GM12878 (cell line): ENCODE data around the gene BBX. TPM values are rescaled to one million over a fixed set of nuclear protein-coding genes. Genes with fewer than 3 reads are reported as not detected.

Source experiments
- ATAC-seq: fragments of 200-7000 bp; cut with Tn5 transposase; 3 replicates; pipeline ENCODE4 v1.9.1; 2020; ENCODE audit warnings: mild to moderate bottlenecking, moderate library complexity
- BruUV-seq: library from RNA; stranded (reverse); fragments of 400-500 nt; replicated peaks from 2 replicates; lab custom pipeline; 2021; lab: Mats Ljungman, UMichigan
- CTCF ChIA-PET: fragments of 300-600 bp; sonication (Branson Sonifier 250); formaldehyde crosslinking; extraction: SDS; loops from one replicate; lab custom pipeline; 2021; ENCODE audit warnings: inconsistent platforms; lab: Yijun Ruan, JAX
- POLR2A ChIA-PET: fragments of 350-600 bp; formaldehyde crosslinking; extraction: SDS; loops from one replicate; lab custom pipeline; 2021; ENCODE audit warnings: inconsistent platforms; lab: Charles Lee
- RAD21 ChIA-PET: fragments of 300-600 bp; sonication (Branson Sonifier 250); formaldehyde crosslinking; loops from one replicate; lab custom pipeline; 2023; ENCODE audit warnings: antibody characterized with exemption; ENCODE audit not compliant: unreplicated experiment; lab: Charles Lee
- SMC1A ChIA-PET: fragments of 300-600 bp; sonication (Branson Sonifier 250); formaldehyde crosslinking; loops from one replicate; lab custom pipeline; 2023; ENCODE audit not compliant: unreplicated experiment, uncharacterized antibody; lab: Charles Lee
- DNase-seq: peaks from one replicate; pipeline ENCODE4 v3.0.0-alpha.2; 2011; ENCODE audit warnings: low read depth, low spot score
- FAIRE-seq: peaks from 3 replicates; lab custom pipeline; 2011; peaks lifted over from hg19 to GRCh38; lab: Jason Lieb, UNC
- H2AFZ ChIP-seq: 2 replicates; pipeline ENCODE4 v1.6.0; 2011; ENCODE audit warnings: low read depth, low read length, control low read depth; ENCODE audit not compliant: control insufficient read depth
- H3K27ac ChIP-seq: 2 replicates; pipeline ENCODE4 v1.5.1; 2011; ENCODE audit warnings: control low read depth; ENCODE audit not compliant: control insufficient read depth, insufficient read depth
- H3K27me3 ChIP-seq, 2 experiments: replicated peaks in 1 of 2; 2 replicates each; pipeline versions ENCODE4 v1.6.0 to v1.6.1; 2011; ENCODE audit warnings: low read length in 1 of 2; ENCODE audit not compliant: control insufficient read depth in 2 of 2, insufficient read depth in 2 of 2
- H3K36me3 ChIP-seq, 2 experiments: 2 replicates each; pipeline ENCODE4 v1.5.1; 2011; ENCODE audit warnings: low read length in 1 of 2; ENCODE audit not compliant: control insufficient read depth in 2 of 2, insufficient read depth in 2 of 2
- H3K4me1 ChIP-seq: 2 replicates; pipeline ENCODE4 v1.6.1; 2011; ENCODE audit warnings: mild to moderate bottlenecking, low read length, moderate library complexity, mixed read lengths; ENCODE audit not compliant: control insufficient read depth, insufficient read depth
- H3K4me2 ChIP-seq: 2 replicates; pipeline ENCODE4 v1.6.0; 2011; ENCODE audit warnings: control low read depth; ENCODE audit not compliant: control insufficient read depth, insufficient read depth
- H3K4me3 ChIP-seq: fragments of 200-600 bp; sonication (generic); 2 replicates; pipeline ENCODE4 v1.5.1; 2016
- H3K79me2 ChIP-seq: 2 replicates; pipeline ENCODE4 v1.6.0; 2011; ENCODE audit warnings: low read length; ENCODE audit not compliant: control insufficient read depth, insufficient read depth
- H3K9ac ChIP-seq: 2 replicates; pipeline ENCODE4 v1.8.0; 2011; ENCODE audit warnings: low read length, control low read depth, mixed read lengths; ENCODE audit not compliant: control insufficient read depth, insufficient read depth
- H3K9me3 ChIP-seq: replicated peaks from 3 replicates; pipeline ENCODE4 v1.5.1; 2011; ENCODE audit warnings: mild to moderate bottlenecking, low read length; ENCODE audit not compliant: control insufficient read depth, insufficient read depth
- H4K20me1 ChIP-seq: 2 replicates; pipeline ENCODE4 v1.6.0; 2011; ENCODE audit not compliant: control insufficient read depth, insufficient read depth
- BHLHE40 ChIP-seq, 2 experiments: fragments of 450-650 bp in 1 of 2; IDR thresholded peaks; 2 replicates each; pipeline ENCODE4 v1.6.1; 2011 to 2017; ENCODE audit warnings: low read depth in 2 of 2, borderline replicate concordance in 1 of 2, improper control_type of control experiment in 1 of 2, low read length in 1 of 2, mild to moderate bottlenecking in 1 of 2
- ESRRA ChIP-seq: IDR thresholded peaks from 2 replicates; pipeline ENCODE4 v1.6.1; 2012; ENCODE audit warnings: mild to moderate bottlenecking, low read length, improper control_type of control experiment
- FOXK2 ChIP-seq: fragments of 450-650 bp; IDR thresholded peaks from 2 replicates; pipeline ENCODE4 v1.6.1; 2017; ENCODE audit warnings: mild to moderate bottlenecking, moderate library complexity
- GATAD2B ChIP-seq: fragments of 450-650 bp; conservative IDR thresholded peaks from 2 replicates; pipeline ENCODE4 v1.6.1; 2017; ENCODE audit warnings: low read depth, mild to moderate bottlenecking, moderate library complexity
- HDAC2 ChIP-seq: fragments of 200-600 bp; sonication (generic); IDR thresholded peaks from 2 replicates; pipeline ENCODE4 v1.6.1; 2017
- IRF3 ChIP-seq: fragments of 450-650 bp; IDR thresholded peaks from 2 replicates; pipeline ENCODE4 v1.6.1; 2014; ENCODE audit warnings: mild to moderate bottlenecking
- KAT2A ChIP-seq: conservative IDR thresholded peaks from 2 replicates; pipeline ENCODE4 v1.6.1; 2011; ENCODE audit warnings: low read depth, low read length; ENCODE audit not compliant: control insufficient read depth
- MTA3 ChIP-seq: IDR thresholded peaks from 2 replicates; pipeline ENCODE4 v1.6.1; 2012; ENCODE audit warnings: low read length, inconsistent platforms, borderline replicate concordance
- NR2F1 ChIP-seq: fragments of 450-650 bp; conservative IDR thresholded peaks from 2 replicates; pipeline ENCODE4 v1.6.1; 2017; ENCODE audit warnings: mild to moderate bottlenecking
- POLR2AphosphoS5 ChIP-seq: IDR thresholded peaks from 2 replicates; pipeline ENCODE4 v1.6.1; 2011; ENCODE audit warnings: mild to moderate bottlenecking, low read length, inconsistent platforms
- RAD21 ChIP-seq: IDR thresholded peaks from 2 replicates; pipeline ENCODE4 v1.6.1; 2011; ENCODE audit warnings: mild to moderate bottlenecking, low read depth, low read length, moderate library complexity; ENCODE audit not compliant: insufficient read depth
- SKIL ChIP-seq: fragments of 450-650 bp; IDR thresholded peaks from 2 replicates; pipeline ENCODE4 v1.6.1; 2017; ENCODE audit warnings: mild to moderate bottlenecking, low read depth, inconsistent platforms; ENCODE audit not compliant: poor library complexity, severe bottlenecking
- ZSCAN29 ChIP-seq: fragments of 450-650 bp; IDR thresholded peaks from 2 replicates; pipeline ENCODE4 v1.6.1; 2017; ENCODE audit warnings: mild to moderate bottlenecking, moderate library complexity
- WGBS: methylation state at CpG from one replicate; pipeline ENCODE4 v1.1.6; 2016; ENCODE audit warnings: low lambda C conversion rate; ENCODE audit not compliant: insufficient replicate concordance, insufficient coverage; ENCODE audit errors: missing lambda C conversion rate; 5-methylcytosine and 5-hydroxymethylcytosine counted together
- in situ Hi-C: fragments of 300-500 bp; cut with MboI; formaldehyde crosslinking; loops from 9 replicates; pipeline ENCODE4 v1.14.3; 2018; ENCODE audit warnings: mixed read lengths
- intact Hi-C: fragments of 100-400 bp; cut with micrococcal nuclease; formaldehyde crosslinking; loops from one replicate; pipeline ENCODE4 v1.14.2; 2022; ENCODE audit not compliant: unreplicated experiment
- polyA plus RNA-seq, 11 experiments: library from polyadenylated mRNA; depleted of rRNA in 4 of 11; unstranded in 6 of 11; stranded (reverse) in 5 of 11; fragments of >200 nt; fragmentation: Nextera tagmentation in 4 of 11; fragmentation: Illumina TruSeq in 1 of 11; extraction: Ambion mirVana in 4 of 11; extraction: Trizol in 1 of 11; gene quantifications; 1 replicate in 1 of 11; 2 replicates in 10 of 11; pipeline versions ENCODE4 v1.2.1 to v1.2.3, GENCODE V29; 2011 to 2016; ENCODE audit warnings: inconsistent platforms in 2 of 11, missing spikeins in 2 of 11, low read depth in 1 of 11
- total RNA-seq, 4 experiments: library from RNA; depleted of rRNA in 3 of 4; stranded (reverse); fragments of >200 nt in 3 of 4; fragmentation: Illumina TruSeq in 1 of 4; extraction: Trizol in 1 of 4; gene quantifications; 2 replicates each; pipeline versions ENCODE4 v1.2.1 to v1.2.3, GENCODE V29; 2013 to 2021

BBX gene
- total and polyA plus RNA-seq, 10 of the 15 experiments (the other 5 are each of a cell fraction or from before 2014, with no cell fraction given), result 13.3 to 38.5 (median 32.0) TPM

GRCh38 chr3:107800710-107801109 is 277.9 kb downstream of the BBX start:
- in situ Hi-C loops, result no loop called here
- H3K27me3 ChIP-seq, result no peaks in the 10 kb centered on the region
- no peaks in the 10 kb centered on the region for H3K9me3 ChIP-seq
- no peaks in the 10 kb centered on the region for H3K4me1 ChIP-seq
- intact Hi-C loops, result no loop called here
- POLR2A ChIA-PET, result interaction anchor here (0.6 kb wide), 1 partner anchor 781 kb away, joined by 3 read pairs; no protein-coding TSS in a partner anchor
- RAD21 ChIA-PET, result no interaction called here
- CTCF ChIA-PET, result interaction anchor here (1.3 kb wide), 1 partner anchor 126 kb away, joined by 3 read pairs; no protein-coding TSS in a partner anchor
- no peak for FAIRE-seq
- H3K9ac ChIP-seq, result no peak overlapping the region
- TF ChIP-seq BHLHE40 (IDR thresholded peaks at IDR 0.05; ENCODE audit: borderline replicate concordance in 1 of 2, low read depth in 2 of 2, low read length in 1 of 2) (no peak), NR2F1 (no peak), SKIL (no peak), MTA3 (no peak), IRF3 (no peak), ESRRA (no peak), FOXK2 (no peak), RAD21 (no peak), GATAD2B (no peak), ZSCAN29 (no peak), POLR2AphosphoS5 (no peak), HDAC2 (no peak), KAT2A (no peak)
- H2AFZ ChIP-seq, result no peak overlapping the region
- no peak for ATAC-seq
- SMC1A ChIA-PET, result interaction anchor here (1.0 to 2.7 kb wide), 2 partner anchors 9 to 125 kb away, joined by 3 to 17 read pairs; no protein-coding TSS in a partner anchor
- H3K4me2 ChIP-seq, result no peak overlapping the region
- DNase-seq, result no peak
- no peak overlapping the region for H3K4me3 ChIP-seq
- no peaks in the 10 kb centered on the region for H3K79me2 ChIP-seq
- no TSS peak for BruUV-seq
- no peak overlapping the region for H3K27ac ChIP-seq
- H3K36me3 ChIP-seq, result peaks cover 3 to 11% of the 10 kb centered on the region in 2 experiments; a peak in 3 of 4 replicates
- H4K20me1 ChIP-seq, result no peaks in the 10 kb centered on the region
- WGBS, result 100% methylated on average over 2 of the region's 2 CpGs
